Mammary epithelial cell (primary cell): ENCODE measurements around the gene WASHC3.

ENCODE experiments used
- CTCF ChIP-seq, 2 donors: IDR thresholded peaks in 1 of 2; conservative IDR thresholded peaks in 1 of 2; 2 replicates each; pipeline ENCODE4 v1.5.1; 2011 to 2012; ENCODE audit warnings: inconsistent platforms in 2 of 2, low read length in 2 of 2, mild to moderate bottlenecking in 2 of 2, control low read depth in 1 of 2, low read depth in 1 of 2; ENCODE audit not compliant: insufficient read depth in 1 of 2; ENCODE audit errors: extremely low read depth in 1 of 2
- EZH2 ChIP-seq: IDR thresholded peaks from 2 replicates; pipeline ENCODE4 v1.6.1; 2012; ENCODE audit warnings: low read length, inconsistent platforms, borderline replicate concordance

GRCh38 chr12:102054345-102054744 is 7.4 kb downstream of the WASHC3 start:
- TF ChIP-seq CTCF (conservative IDR thresholded peaks at IDR 0.05 in 1 of 2, IDR thresholded peaks at IDR 0.05 in 1 of 2; ENCODE audit: extremely low read depth in 1 of 2, insufficient read depth in 1 of 2, low read depth in 1 of 2, low read length in 2 of 2) (no peak), EZH2 (no peak)
